Stimulated activated naive B cell treated with anti-CD40 and anti-IgM and Interleukin-4, amounts not matched to agents 10 μg/mL and 1 μg/mL and 100 μg/mL, for 72 hours (primary cell): ENCODE results near the gene IQGAP1.
A peak's percentile ranks its signal among the peaks of the same experiment; 100 is the strongest.
"Not testable (repeated sequence)": the region's sequence is repeated elsewhere in the genome, so short reads cannot be mapped to it uniquely, and the experiment has no call there.

ENCODE experiments used
- ATAC-seq, 2 donors: fragments of 150-1000 bp; cut with Tn5 transposase; replicated peaks; 2 replicates each; pipeline ENCODE4 v1.10.0; 2021; ENCODE audit warnings: moderate library complexity in 1 of 2
- DNase-seq: peaks from one replicate; pipeline ENCODE4 v3.0.0; 2021
- H3K27ac Mint-ChIP-seq: one replicate; pipeline ENCODE4 v1.8.0; 2022; ENCODE audit warnings: mild to moderate bottlenecking, mixed read lengths
- H3K27me3 Mint-ChIP-seq, 2 donors: one replicate each; pipeline ENCODE4 v1.8.0; 2022; ENCODE audit warnings: mixed read lengths in 2 of 2
- H3K36me3 Mint-ChIP-seq, 2 donors: one replicate each; pipeline ENCODE4 v1.8.0; 2022; ENCODE audit warnings: mixed read lengths in 2 of 2, mild to moderate bottlenecking in 1 of 2
- H3K4me1 Mint-ChIP-seq, 2 donors: one replicate each; pipeline ENCODE4 v1.8.0; 2022; ENCODE audit warnings: mixed read lengths in 2 of 2, mild to moderate bottlenecking in 1 of 2
- H3K4me3 Mint-ChIP-seq, 2 donors: one replicate each; pipeline ENCODE4 v1.8.0; 2022; ENCODE audit warnings: mild to moderate bottlenecking in 2 of 2, mixed read lengths in 2 of 2, moderate library complexity in 1 of 2
- H3K9me3 Mint-ChIP-seq, 2 donors: one replicate each; pipeline ENCODE4 v1.8.0; 2022; ENCODE audit warnings: mixed read lengths in 2 of 2, mild to moderate bottlenecking in 1 of 2

IQGAP1 gene

DNA sequence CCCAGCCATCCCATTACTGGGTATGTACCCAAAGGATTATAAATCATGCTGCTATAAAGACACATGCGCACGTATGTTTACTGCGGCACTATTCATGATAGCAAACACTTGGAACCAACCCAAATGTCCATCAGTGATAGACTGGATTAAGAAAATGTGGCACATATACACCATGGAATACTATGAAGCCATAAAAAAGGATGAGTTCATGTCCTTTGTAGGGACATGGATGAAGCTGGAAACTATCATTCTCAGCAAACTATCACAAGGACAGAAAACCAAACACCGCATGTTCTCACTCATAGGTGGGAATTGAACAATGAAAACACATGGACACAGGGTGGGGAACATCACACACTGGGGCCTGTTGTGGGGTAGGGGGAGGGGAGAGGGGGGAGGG is 22.3 kb downstream of the IQGAP1 start:
- not testable (repeated sequence) for H3K27ac Mint-ChIP-seq, H3K9me3 Mint-ChIP-seq, H3K27me3 Mint-ChIP-seq, DNase-seq, H3K4me3 Mint-ChIP-seq, ATAC-seq
- H3K36me3 Mint-ChIP-seq: peaks cover 26 to 37% of the 10 kb centered on the region in 2 donors
- H3K4me1 Mint-ChIP-seq: peaks cover 49 to 77% of the 10 kb centered on the region in 2 donors

DNA sequence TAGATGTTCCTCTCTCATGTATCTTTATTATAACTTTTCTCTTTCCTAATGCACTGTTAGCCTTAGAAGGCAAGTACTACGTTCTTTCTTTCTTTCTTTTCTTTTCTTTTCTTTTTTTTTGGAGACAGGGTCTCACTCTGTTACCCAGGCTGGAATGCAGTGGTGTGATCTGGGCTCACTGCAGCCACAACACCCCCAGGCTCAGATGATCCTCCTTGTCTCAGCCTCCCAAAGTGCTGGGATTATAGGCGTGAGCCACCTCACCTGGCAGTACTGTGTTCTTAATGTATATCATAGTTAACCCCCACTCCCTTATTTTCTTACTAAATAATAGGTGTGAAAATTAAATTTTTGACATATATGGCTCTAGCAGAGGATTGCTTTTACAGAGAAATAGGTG is 23.1 kb downstream of the IQGAP1 start:
- H3K27me3 Mint-ChIP-seq: no peaks in the 10 kb centered on the region
- no peak overlapping the region for H3K27ac Mint-ChIP-seq
- DNase-seq: no peak
- H3K9me3 Mint-ChIP-seq: peaks cover 0 to 4% of the 10 kb centered on the region in 2 donors
- no peak overlapping the region for H3K4me3 Mint-ChIP-seq
- no peak for ATAC-seq
- peaks cover 30 to 43% of the 10 kb centered on the region in 2 donors for H3K36me3 Mint-ChIP-seq
- H3K4me1 Mint-ChIP-seq: peaks cover 52 to 75% of the 10 kb centered on the region in 2 donors

DNA sequence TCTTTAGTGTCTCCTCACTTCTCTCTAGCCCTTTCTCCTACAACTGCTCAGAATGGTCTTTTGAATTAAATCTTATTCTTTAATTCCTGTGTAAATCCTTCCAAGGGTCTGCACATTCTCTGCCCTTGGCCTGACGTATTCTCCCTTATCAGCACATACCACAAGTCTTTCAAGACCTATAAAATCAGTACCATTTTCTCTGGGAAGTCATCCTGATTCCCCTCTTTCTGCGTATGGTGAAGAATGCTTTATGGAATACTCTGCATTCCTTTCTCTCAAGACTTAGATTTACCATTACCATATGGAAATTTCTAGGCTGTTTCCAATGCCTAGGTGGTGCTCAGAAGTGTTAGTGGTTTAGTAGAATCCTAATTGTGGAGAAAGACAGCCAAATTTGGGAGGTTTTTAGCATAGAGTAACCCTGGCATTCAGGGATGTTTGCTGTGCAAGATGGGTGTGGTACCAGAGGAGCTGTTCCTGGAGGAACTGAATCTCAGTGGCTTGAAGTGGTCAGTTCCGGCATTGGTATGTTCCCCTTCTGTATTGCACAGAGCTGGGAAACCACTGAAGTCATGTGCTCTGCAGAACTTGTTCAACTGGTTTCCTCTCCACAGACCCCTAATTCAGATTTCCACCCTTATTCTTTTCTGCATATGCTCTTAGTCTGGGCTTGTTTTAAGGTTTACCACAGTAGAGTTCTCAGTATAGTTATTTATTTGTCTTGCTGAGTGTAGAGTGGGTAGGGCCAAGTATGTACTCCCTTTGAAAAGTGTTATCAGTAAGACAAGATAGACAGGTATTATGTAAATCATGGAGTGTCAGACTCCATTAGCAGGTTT is 24.5 kb downstream of the IQGAP1 start:
- DNase-seq: peak; percentile 19
- peak; percentile 96 to 99 for ATAC-seq
- no peaks in the 10 kb centered on the region for H3K27me3 Mint-ChIP-seq
- H3K9me3 Mint-ChIP-seq: peaks cover 4 to 6% of the 10 kb centered on the region in 2 donors
- peak overlapping the region; percentile 1 to 36 for H3K4me3 Mint-ChIP-seq
- peaks cover 40 to 54% of the 10 kb centered on the region in 2 donors for H3K36me3 Mint-ChIP-seq
- peaks cover 51 to 71% of the 10 kb centered on the region in 2 donors for H3K4me1 Mint-ChIP-seq
- H3K27ac Mint-ChIP-seq: peak overlapping the region; percentile 42

DNA sequence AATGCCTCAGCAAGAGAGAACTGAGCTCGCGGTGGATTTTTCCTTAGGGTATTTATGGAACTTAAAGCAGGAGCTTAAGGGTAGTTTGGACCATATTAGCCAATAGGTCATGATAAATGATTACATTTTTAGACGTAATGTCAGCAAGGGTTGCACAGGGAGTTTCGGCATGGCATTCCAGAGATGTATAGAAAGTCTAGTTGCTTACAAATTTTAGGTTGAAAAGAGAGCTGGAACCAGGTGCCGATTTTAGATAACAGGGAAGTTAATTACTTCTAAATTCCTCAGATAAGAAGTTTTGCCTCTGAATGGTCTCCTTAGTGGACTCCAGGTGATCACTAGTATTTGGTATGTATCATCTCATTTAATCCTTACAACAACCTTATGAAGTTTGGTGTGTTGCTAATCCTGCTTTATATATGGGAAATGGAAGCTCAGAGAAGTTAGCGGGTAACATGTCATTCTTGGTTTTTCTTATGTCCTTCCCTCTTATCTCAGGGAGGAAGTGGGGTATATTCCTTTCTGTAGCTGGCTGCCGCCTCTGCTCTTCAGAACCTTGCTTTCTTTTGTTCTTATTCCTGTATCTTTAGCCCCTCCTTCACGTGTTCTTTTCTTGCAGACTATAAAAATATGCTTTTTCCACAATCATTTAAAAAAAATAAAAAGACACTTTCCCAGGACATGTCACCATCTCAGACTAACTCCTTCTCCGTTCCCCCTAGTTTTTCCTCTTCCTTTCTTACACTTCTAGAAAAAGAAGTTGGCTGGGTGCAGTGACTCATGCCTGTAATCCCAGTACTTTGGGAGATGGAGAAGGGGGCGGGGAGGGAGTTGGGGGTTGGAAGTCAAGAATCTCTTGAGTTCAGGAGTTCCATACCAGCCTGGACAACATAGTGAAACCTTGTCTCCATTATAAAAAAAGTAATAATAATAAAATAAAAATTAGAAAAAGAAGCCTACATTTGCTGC is 25.7 kb downstream of the IQGAP1 start:
- Mint-ChIP-seq H3K27ac (no peak overlapping the region), H3K27me3 (no peaks in the 10 kb centered on the region), H3K9me3 (peaks cover 4 to 6% of the 10 kb centered on the region in 2 donors), H3K4me3 (no peak overlapping the region), H3K4me1 (peaks cover 50 to 70% of the 10 kb centered on the region in 2 donors), H3K36me3 (peaks cover 35 to 50% of the 10 kb centered on the region in 2 donors)
- ATAC-seq (no peak), DNase-seq (no peak)

DNA sequence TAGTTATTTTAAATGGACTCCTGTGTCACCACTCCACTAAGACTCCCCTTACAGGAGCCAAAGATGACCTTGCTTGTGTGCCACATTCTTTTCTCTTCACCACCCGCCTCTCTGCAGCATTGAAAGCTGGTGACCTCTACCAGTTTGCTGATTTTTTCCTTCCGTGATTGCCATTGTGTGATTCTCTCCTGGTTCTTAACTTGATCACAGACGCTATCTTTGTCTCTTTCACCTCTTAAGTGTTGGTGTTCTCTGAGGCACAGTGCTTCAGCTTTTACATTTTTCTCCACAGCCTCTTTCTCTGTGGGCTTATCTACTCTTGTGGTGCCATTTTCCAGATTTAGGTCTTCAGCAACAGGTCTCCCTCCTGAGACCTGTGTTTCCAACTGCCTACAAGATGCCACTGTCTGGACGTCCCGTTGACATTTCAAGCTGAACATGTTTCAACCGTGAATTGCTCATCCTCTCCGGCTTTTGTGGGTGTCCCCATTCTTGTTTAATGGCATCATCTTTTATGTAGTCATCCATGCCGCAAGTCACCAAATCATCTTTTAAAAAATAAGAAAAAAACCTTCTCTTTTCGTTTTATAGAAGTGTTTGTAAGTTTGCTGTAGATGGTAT is 26.5 kb downstream of the IQGAP1 start:
- peaks cover 47 to 73% of the 10 kb centered on the region in 2 donors for H3K4me1 Mint-ChIP-seq
- no peak for DNase-seq

DNA sequence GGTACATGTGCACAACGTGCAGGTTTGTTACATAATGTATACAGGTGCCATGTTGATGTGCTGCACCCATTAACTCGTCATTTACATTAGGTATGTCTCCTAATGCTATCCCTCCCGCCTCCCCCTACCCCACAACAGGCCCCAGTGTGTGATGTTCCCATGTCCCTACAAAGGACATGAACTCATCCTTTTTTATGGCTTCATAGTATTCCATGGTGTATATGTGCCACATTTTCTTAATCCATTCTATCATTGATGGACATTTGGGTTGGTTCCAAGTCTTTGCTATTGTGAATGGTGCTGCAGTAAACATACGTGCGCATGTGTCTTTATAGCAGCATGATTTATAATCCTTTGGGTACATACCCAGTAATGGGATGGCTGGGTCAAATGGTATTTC is 28.0 kb downstream of the IQGAP1 start:
- H3K27me3 Mint-ChIP-seq, DNase-seq, H3K27ac Mint-ChIP-seq, H3K9me3 Mint-ChIP-seq, ATAC-seq, H3K4me3 Mint-ChIP-seq: not testable (repeated sequence)
- Mint-ChIP-seq H3K4me1 (peaks cover 52 to 78% of the 10 kb centered on the region in 2 donors), H3K36me3 (peaks cover 23 to 37% of the 10 kb centered on the region in 2 donors)

More for the DNA sequence above, 26.5 kb downstream of the IQGAP1 start:
- Mint-ChIP-seq H3K36me3 (peaks cover 31 to 44% of the 10 kb centered on the region in 2 donors), H3K4me3 (peak overlapping the region in 1 of 2 donors; percentile 1), H3K27ac (peak overlapping the region; percentile 53), H3K27me3 (no peaks in the 10 kb centered on the region), H3K9me3 (peaks cover 3 to 6% of the 10 kb centered on the region in 2 donors)
- ATAC-seq: no peak

DNA sequence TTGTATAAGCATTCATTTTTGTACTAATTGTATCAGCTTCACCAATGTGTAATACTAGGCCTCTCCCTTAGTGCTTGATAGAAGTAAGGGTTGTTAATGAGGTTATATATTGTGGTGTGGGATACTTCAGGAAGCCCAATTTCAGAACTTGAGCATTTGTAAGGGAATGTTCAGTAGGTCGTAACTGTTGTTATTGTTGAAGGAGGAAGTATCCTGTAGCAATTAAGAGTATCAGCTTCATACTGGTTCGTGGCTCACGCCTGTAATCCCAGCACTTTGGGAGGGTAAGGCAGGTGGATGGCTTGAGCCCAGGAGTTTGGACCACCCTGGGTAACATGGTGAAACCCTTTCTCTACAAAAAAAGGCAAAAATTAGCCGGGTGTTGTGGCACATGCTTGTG is 30.6 kb downstream of the IQGAP1 start:
- no peak for DNase-seq
- no peak for ATAC-seq
- Mint-ChIP-seq H3K27ac (peak overlapping the region; percentile 5), H3K27me3 (no peaks in the 10 kb centered on the region), H3K4me1 (peaks cover 40 to 77% of the 10 kb centered on the region in 2 donors), H3K36me3 (peaks cover 21 to 30% of the 10 kb centered on the region in 2 donors), H3K4me3 (no peak overlapping the region), H3K9me3 (peaks cover 0 to 6% of the 10 kb centered on the region in 2 donors)

DNA sequence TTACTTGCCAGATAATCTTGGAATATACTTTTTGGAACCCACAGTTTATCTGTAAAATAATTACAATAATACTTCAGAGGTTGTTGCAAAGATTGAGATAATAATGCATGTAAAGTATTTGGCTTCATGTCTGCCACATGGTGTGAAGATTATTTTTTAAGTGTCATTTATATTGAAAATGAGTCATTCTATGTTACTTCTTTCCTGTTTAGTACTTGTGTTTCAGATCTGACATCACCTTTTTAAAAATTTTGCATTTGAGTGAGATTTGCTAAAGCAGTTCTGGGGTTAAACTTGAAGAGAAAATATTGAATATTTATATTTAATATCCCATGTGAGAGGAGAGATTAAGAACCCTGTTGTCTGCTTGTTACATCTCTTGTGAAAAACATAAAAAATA is 31.2 kb downstream of the IQGAP1 start:
- H3K4me1 Mint-ChIP-seq: peaks cover 39 to 74% of the 10 kb centered on the region in 2 donors
- H3K27ac Mint-ChIP-seq: no peak overlapping the region
- H3K36me3 Mint-ChIP-seq: peaks cover 21 to 30% of the 10 kb centered on the region in 2 donors
- no peak for DNase-seq
- no peaks in the 10 kb centered on the region for H3K27me3 Mint-ChIP-seq
- H3K9me3 Mint-ChIP-seq: peaks cover 0 to 6% of the 10 kb centered on the region in 2 donors
- ATAC-seq: peak in 1 of 2 donors; percentile 57
- no peak overlapping the region for H3K4me3 Mint-ChIP-seq

DNA sequence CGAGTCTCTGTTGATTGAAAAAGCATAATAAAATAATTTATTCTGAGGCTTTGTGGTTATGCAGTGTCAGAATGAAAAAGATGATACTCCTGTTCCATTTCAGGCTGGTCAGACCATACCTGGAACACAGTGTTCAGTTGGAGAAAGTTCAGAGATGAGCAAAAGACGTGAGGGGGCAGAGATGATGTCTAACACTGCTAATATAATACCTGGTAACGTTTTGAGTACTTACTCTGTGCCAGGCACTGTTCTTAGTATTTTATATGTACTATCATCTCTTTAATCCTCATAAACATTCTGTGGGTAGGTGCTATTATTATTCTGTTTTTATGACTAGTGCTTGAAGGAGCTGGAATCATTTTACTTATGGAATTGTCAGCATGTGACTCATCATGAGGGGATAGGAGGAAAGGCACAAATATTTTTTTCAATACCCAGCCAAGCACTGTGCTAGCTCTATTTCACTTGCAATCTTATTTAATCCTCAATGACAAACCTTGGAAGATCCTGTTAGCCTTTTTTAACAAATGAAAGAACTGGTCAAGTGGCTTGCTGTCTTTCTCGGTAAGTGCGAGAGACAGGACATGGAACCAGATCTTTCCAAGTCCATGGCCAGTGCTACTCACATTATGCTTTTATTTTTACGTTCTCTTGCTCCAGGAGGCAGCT is 31.8 kb downstream of the IQGAP1 start:
- Mint-ChIP-seq H3K9me3 (peaks cover 0 to 6% of the 10 kb centered on the region in 2 donors), H3K27ac (peak overlapping the region; percentile 16), H3K4me1 (peaks cover 35 to 75% of the 10 kb centered on the region in 2 donors), H3K27me3 (no peaks in the 10 kb centered on the region), H3K36me3 (peaks cover 16 to 24% of the 10 kb centered on the region in 2 donors), H3K4me3 (no peak overlapping the region)
- ATAC-seq (peak; percentile 71 to 96), DNase-seq (no peak)

DNA sequence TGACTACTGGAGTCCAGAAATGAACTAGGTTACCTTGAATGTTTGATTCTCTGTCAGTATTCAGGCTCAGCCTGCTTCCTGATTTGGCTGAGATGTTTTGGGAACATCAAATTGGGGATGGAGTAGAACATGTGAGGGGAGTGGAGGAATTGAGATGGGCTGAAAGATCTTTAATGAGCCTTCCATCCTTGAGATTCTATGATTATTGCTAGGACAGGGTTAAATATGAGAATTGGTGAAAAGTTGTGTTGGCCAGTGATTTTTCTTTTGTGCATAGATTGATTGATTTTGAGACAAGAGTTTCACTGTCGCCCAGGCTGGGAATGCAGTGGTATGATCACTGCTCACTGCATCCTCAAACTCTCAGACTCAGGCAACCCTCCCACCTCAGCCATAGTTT is 32.4 kb downstream of the IQGAP1 start:
- DNase-seq: no peak
- Mint-ChIP-seq H3K9me3 (peaks cover 0 to 6% of the 10 kb centered on the region in 2 donors), H3K4me1 (peaks cover 34 to 76% of the 10 kb centered on the region in 2 donors), H3K27me3 (no peaks in the 10 kb centered on the region), H3K36me3 (peaks cover 15 to 23% of the 10 kb centered on the region in 2 donors), H3K27ac (peak overlapping the region; percentile 6), H3K4me3 (no peak overlapping the region)
- no peak for ATAC-seq

DNA sequence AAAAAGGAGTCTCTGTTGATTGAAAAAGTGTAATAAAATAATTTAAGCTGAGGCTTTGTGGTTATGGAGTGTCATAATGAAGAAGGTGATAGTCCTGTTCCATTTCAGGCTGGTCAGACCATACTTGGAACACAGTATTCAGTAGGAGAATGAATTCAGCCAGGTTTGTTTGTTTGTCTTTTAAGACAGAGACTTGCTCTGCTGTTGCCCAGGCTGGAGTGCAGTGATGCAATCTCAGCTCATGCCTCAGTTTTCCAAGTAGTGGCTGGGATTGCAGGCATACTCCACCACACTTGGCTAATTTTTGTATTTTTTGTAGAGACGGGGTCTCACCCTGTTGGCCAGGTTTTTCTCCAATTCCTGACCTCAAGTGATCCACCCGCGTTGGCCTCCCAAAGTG is 33.5 kb downstream of the IQGAP1 start:
- Mint-ChIP-seq H3K9me3 (peaks cover 0 to 6% of the 10 kb centered on the region in 2 donors), H3K27ac (no peak overlapping the region), H3K27me3 (no peaks in the 10 kb centered on the region), H3K4me1 (peaks cover 30 to 77% of the 10 kb centered on the region in 2 donors), H3K36me3 (peaks cover 15 to 22% of the 10 kb centered on the region in 2 donors), H3K4me3 (no peak overlapping the region)
- no peak for ATAC-seq
- DNase-seq: no peak

DNA sequence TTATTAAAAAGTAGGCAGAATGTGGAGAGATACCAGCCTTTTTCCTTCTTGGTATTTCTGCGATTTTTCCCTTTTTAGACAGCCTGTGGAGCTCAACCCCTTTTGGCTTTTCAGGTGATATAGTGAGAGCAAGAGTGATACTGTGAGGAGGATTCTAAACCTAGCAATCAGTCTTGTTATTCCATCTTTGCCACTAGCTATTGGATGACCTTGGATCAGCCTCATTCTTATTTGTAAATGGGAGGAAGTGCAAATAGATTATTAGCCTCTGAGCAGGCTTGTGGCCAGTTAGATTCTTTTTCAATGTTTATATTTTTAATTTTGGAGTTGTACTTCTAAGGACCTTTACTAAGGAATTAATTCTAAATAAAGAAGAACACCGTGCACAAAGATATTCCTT is 34.0 kb downstream of the IQGAP1 start:
- Mint-ChIP-seq H3K36me3 (peaks cover 11 to 17% of the 10 kb centered on the region in 2 donors), H3K4me3 (no peak overlapping the region), H3K27me3 (no peaks in the 10 kb centered on the region), H3K27ac (no peak overlapping the region), H3K9me3 (peaks cover 0 to 2% of the 10 kb centered on the region in 2 donors), H3K4me1 (peaks cover 26 to 72% of the 10 kb centered on the region in 2 donors)
- DNase-seq (no peak), ATAC-seq (no peak)

DNA sequence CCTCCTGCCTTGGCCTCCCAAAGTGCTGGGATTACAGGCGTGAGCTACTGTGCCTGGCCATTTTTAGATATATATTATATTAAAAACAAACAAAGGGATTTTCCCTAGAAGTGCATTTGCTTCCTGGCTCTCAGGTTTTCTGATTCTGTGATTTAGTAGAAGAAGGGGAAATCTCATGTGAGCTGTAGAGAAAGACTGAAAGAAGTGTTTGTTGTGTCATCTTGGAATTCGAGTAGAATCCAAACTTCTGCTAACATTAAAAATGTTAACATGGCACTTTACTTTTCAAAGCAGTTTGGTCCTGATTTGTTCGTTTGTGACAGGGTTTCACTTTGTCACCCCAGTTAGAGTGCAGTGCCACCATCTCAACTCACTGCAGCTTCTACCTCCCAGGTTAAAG is 34.9 kb downstream of the IQGAP1 start:
- H3K27me3 Mint-ChIP-seq: no peaks in the 10 kb centered on the region
- H3K9me3 Mint-ChIP-seq: no peaks in the 10 kb centered on the region
- no peak for ATAC-seq
- H3K36me3 Mint-ChIP-seq: peaks cover 12 to 17% of the 10 kb centered on the region in 2 donors
- peaks cover 23 to 66% of the 10 kb centered on the region in 2 donors for H3K4me1 Mint-ChIP-seq
- no peak overlapping the region for H3K27ac Mint-ChIP-seq
- no peak overlapping the region for H3K4me3 Mint-ChIP-seq
- DNase-seq: no peak
